Neural progenitor cell (in vitro differentiated cells): Measurements from ENCODE around the gene CDCP1. TPM values are rescaled to one million over a fixed set of nuclear protein-coding genes. Genes with fewer than 3 reads are reported as not detected.

Experiments used
- DNase-seq: peaks from one replicate; pipeline ENCODE4 v3.0.0-alpha.2; 2016; ENCODE audit warnings: low spot score
- H2AFZ ChIP-seq: fragments of 200-600 bp; sonication (generic); replicated peaks from 2 replicates; pipeline ENCODE4 v1.6.1; 2016; ENCODE audit warnings: antibody characterized with exemption
- H3F3A ChIP-seq: fragments of 200-600 bp; sonication (generic); 2 replicates; pipeline ENCODE4 v1.6.1; 2016; ENCODE audit warnings: antibody characterized with exemption, low read depth
- H3K27ac ChIP-seq: fragments of 200-600 bp; sonication (generic); 2 replicates; pipeline ENCODE4 v1.5.1; 2016; ENCODE audit warnings: mild to moderate bottlenecking
- H3K27me3 ChIP-seq: fragments of 200-600 bp; sonication (generic); 2 replicates; pipeline ENCODE4 v1.6.1; 2016; ENCODE audit warnings: mild to moderate bottlenecking, moderate library complexity
- H3K36me3 ChIP-seq: fragments of 200-600 bp; sonication (generic); 2 replicates; pipeline ENCODE4 v1.5.1; 2016
- H3K4me1 ChIP-seq: fragments of 200-600 bp; sonication (generic); 2 replicates; pipeline ENCODE4 v1.6.1; 2016; ENCODE audit warnings: mixed run types
- H3K4me2 ChIP-seq: fragments of 200-600 bp; sonication (generic); 2 replicates; pipeline ENCODE4 v1.6.1; 2016
- H3K4me3 ChIP-seq: fragments of 200-600 bp; sonication (generic); 2 replicates; pipeline ENCODE4 v1.5.1; 2016
- H3K79me2 ChIP-seq: fragments of 200-600 bp; sonication (generic); 2 replicates; pipeline ENCODE4 v1.6.1; 2016; ENCODE audit warnings: low read depth
- H3K9ac ChIP-seq: fragments of 200-600 bp; sonication (generic); 2 replicates; pipeline ENCODE4 v1.6.1; 2016
- H3K9me3 ChIP-seq: fragments of 200-600 bp; sonication (generic); 2 replicates; pipeline ENCODE4 v1.5.1; 2016; ENCODE audit warnings: low read depth
- H4K20me1 ChIP-seq: fragments of 200-600 bp; sonication (generic); 2 replicates; pipeline ENCODE4 v1.6.1; 2016; ENCODE audit warnings: low read depth
- H3K27ac Mint-ChIP-seq: 3 replicates; pipeline ENCODE4 v1.8.0; 2021; ENCODE audit warnings: mixed read lengths
- H3K27me3 Mint-ChIP-seq: 2 replicates; pipeline ENCODE4 v1.8.0; 2022; ENCODE audit warnings: low read depth, mild to moderate bottlenecking, inconsistent platforms, moderate library complexity, mixed read lengths; ENCODE audit not compliant: insufficient read depth
- H3K36me3 Mint-ChIP-seq: 3 replicates; pipeline ENCODE4 v1.8.0; 2021; ENCODE audit warnings: mixed read lengths
- H3K4me1 Mint-ChIP-seq: 3 replicates; pipeline ENCODE4 v1.8.0; 2021; ENCODE audit warnings: mixed read lengths
- H3K4me3 Mint-ChIP-seq: 3 replicates; pipeline ENCODE4 v1.8.0; 2021; ENCODE audit warnings: mild to moderate bottlenecking, moderate library complexity, mixed read lengths
- H3K9me3 Mint-ChIP-seq: 3 replicates; pipeline ENCODE4 v1.8.0; 2020; ENCODE audit warnings: mixed read lengths
- EZH2 ChIP-seq: fragments of 200-600 bp; sonication (generic); IDR thresholded peaks from 2 replicates; pipeline ENCODE4 v1.6.1; 2017; ENCODE audit warnings: antibody characterized with exemption, mild to moderate bottlenecking, moderate library complexity
- EZH2phosphoT487 ChIP-seq: fragments of 200-600 bp; sonication (generic); IDR thresholded peaks from 2 replicates; pipeline ENCODE4 v1.6.1; 2017; ENCODE audit warnings: antibody characterized with exemption
- total RNA-seq: library from RNA; depleted of rRNA; stranded (reverse); fragments of >200 nt; gene quantifications from 2 replicates; pipeline ENCODE4 v1.2.3, GENCODE V29; 2015; ENCODE audit warnings: low replicate concordance
- TF ChIP-seq, protein P1 (sequence below): fragments of 200-600 bp; sonication (generic); IDR thresholded peaks from 2 replicates; pipeline ENCODE4 v1.5.1; 2017; ENCODE audit warnings: antibody characterized with exemption, mild to moderate bottlenecking

The CDCP1 gene
- total RNA-seq, 1 donor from 2014 or later: 0.24 TPM

DNA sequence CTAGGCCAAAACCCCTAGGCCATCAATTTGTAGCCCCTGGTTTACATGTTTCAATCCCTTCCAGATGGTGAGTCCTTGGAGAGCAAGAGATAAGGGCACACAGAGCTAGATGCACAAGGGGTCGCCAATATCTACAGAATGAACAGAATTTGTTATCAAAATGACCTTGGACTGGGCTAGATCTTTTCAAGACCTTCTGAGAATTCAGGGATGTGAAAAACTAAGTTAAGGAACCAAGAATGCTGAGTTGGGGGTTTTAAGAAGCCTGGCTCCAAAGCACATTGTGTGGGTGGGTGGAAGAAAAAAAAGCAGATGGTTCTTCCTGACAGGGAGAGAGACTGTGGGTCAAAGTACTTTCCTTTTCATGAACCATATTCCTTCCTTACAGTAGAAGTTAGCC is 10.2 kb downstream of the CDCP1 start:
- H3K4me3 Mint-ChIP-seq: no peak overlapping the region
- Histone ChIP-seq H3K4me3 (no peak overlapping the region), H3K36me3 (no peaks in the 10 kb centered on the region), H2AFZ (no peak overlapping the region), H3F3A (no peaks in the 10 kb centered on the region), H4K20me1 (no peaks in the 10 kb centered on the region), H3K79me2 (no peaks in the 10 kb centered on the region), H3K27me3 (no peaks in the 10 kb centered on the region), H3K4me2 (no peak overlapping the region), H3K27ac (no peak overlapping the region), H3K4me1 (no peaks in the 10 kb centered on the region), H3K9me3 (no peaks in the 10 kb centered on the region), H3K9ac (no peak overlapping the region)
- TF ChIP-seq, protein P1, sequence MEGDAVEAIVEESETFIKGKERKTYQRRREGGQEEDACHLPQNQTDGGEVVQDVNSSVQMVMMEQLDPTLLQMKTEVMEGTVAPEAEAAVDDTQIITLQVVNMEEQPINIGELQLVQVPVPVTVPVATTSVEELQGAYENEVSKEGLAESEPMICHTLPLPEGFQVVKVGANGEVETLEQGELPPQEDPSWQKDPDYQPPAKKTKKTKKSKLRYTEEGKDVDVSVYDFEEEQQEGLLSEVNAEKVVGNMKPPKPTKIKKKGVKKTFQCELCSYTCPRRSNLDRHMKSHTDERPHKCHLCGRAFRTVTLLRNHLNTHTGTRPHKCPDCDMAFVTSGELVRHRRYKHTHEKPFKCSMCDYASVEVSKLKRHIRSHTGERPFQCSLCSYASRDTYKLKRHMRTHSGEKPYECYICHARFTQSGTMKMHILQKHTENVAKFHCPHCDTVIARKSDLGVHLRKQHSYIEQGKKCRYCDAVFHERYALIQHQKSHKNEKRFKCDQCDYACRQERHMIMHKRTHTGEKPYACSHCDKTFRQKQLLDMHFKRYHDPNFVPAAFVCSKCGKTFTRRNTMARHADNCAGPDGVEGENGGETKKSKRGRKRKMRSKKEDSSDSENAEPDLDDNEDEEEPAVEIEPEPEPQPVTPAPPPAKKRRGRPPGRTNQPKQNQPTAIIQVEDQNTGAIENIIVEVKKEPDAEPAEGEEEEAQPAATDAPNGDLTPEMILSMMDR: no peak
- TF ChIP-seq EZH2phosphoT487: no peak
- TF ChIP-seq EZH2: no peak
- no peak overlapping the region for H3K27ac Mint-ChIP-seq
- DNase-seq: no peak
- H3K9me3 Mint-ChIP-seq: peaks cover 3% of the 10 kb centered on the region
- H3K36me3 Mint-ChIP-seq: no peaks in the 10 kb centered on the region
- H3K27me3 Mint-ChIP-seq: peaks cover 2% of the 10 kb centered on the region
- H3K4me1 Mint-ChIP-seq: peaks cover 4% of the 10 kb centered on the region

DNA sequence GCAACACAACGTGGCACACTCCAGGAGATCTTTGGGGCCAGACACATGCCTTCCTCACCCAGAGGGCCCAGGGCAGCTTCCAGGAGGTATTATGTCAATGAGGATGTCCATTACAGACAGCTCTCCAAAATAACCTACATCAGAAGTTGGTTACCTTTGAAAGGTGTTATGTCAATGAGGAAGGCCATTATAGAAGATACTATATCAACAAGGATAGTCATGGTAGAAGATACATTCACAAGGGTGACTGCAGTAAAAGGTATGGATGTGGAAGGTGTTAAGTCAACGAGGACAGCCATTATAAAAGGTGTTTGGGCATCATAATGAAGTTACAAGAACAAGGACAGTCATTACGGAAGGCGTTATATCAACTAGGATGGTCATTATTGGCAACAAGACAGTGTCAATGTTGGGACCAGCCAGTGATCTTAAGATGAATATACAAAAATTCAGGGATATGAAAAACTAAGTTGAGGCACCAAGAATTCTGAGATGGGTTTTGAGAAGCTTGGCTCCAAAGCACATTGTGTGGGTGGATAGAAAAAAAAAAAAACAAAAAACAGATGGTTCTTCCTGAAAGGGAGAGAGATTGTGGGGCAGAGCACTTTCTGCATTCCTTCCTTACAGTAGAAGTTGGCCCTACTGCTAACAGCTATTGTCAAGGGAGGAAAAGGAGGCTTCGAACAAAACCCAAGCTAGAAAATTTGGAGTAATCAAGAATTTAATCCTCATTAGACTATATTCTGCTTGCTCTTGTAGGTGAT is 11.2 kb downstream of the CDCP1 start:
- Mint-ChIP-seq H3K9me3 (peaks cover 3% of the 10 kb centered on the region), H3K36me3 (no peaks in the 10 kb centered on the region), H3K4me1 (peaks cover 4% of the 10 kb centered on the region), H3K27ac (no peak overlapping the region), H3K4me3 (no peak overlapping the region), H3K27me3 (no peaks in the 10 kb centered on the region)
- no peak for DNase-seq
- Histone ChIP-seq H3F3A (no peaks in the 10 kb centered on the region), H3K4me3 (no peak overlapping the region), H3K27me3 (no peaks in the 10 kb centered on the region), H2AFZ (no peak overlapping the region), H3K4me2 (no peak overlapping the region), H3K79me2 (no peaks in the 10 kb centered on the region), H3K9ac (no peak overlapping the region), H4K20me1 (no peaks in the 10 kb centered on the region), H3K4me1 (no peaks in the 10 kb centered on the region), H3K9me3 (no peaks in the 10 kb centered on the region), H3K27ac (no peak overlapping the region), H3K36me3 (no peaks in the 10 kb centered on the region)
- TF ChIP-seq EZH2 (no peak), EZH2phosphoT487 (no peak)
- TF ChIP-seq, protein P1: no peak

DNA sequence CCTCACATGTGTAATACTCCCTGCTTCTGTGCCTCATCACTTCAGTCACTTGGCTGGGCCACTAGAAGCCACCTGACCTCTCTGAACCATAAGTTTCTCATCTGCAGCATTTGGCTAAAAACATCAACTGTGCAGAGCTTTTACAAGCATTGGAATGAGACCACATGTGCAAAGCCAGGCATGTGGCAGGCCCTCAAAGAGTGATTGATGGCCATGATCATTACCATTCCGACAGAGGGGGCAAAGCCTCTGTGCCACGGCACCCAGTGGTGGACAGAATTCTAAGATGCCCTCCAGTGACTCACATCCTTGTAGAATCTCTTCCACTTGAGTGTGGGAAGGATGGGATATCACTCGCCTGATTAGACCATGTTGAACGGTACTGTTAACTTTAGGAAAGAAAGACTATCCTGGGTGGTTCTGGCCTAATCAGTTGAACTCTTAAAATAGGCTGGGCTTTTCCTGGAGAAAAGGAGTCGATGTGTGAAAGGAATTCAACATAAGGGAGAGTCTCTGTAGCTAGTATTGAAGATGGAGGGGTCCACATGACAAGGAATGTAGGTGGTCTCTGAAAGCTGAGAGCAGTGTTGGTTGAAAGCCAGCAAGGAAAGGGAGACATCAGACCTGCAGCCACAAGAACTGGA is 13.5 kb downstream of the CDCP1 start:
- Histone ChIP-seq H3K36me3 (no peaks in the 10 kb centered on the region), H3K4me1 (no peaks in the 10 kb centered on the region), H4K20me1 (no peaks in the 10 kb centered on the region), H3K79me2 (no peaks in the 10 kb centered on the region), H2AFZ (no peak overlapping the region), H3K9ac (no peak overlapping the region), H3K27ac (no peak overlapping the region), H3K4me2 (no peak overlapping the region), H3K4me3 (no peak overlapping the region), H3K27me3 (no peaks in the 10 kb centered on the region), H3K9me3 (no peaks in the 10 kb centered on the region), H3F3A (no peaks in the 10 kb centered on the region)
- H3K36me3 Mint-ChIP-seq: no peaks in the 10 kb centered on the region
- TF ChIP-seq, protein P1: no peak
- TF ChIP-seq EZH2 (no peak), EZH2phosphoT487 (no peak)
- no peaks in the 10 kb centered on the region for H3K4me1 Mint-ChIP-seq
- no peak for DNase-seq
- H3K4me3 Mint-ChIP-seq: no peak overlapping the region
- no peak overlapping the region for H3K27ac Mint-ChIP-seq
- no peaks in the 10 kb centered on the region for H3K9me3 Mint-ChIP-seq
- H3K27me3 Mint-ChIP-seq: no peaks in the 10 kb centered on the region
